ENCODE measurements around the gene ADGRG3. TPM values are rescaled to one million over a fixed set of nuclear protein-coding genes. Genes with fewer than 3 reads are reported as not detected.

Gene ADGRG3
- total and polyA plus RNA-seq, 2 of the 13 experiments (the other 11 are each of a cell fraction or from before 2014, with no cell fraction given): 2.7 to 11.8 TPM

DNA sequence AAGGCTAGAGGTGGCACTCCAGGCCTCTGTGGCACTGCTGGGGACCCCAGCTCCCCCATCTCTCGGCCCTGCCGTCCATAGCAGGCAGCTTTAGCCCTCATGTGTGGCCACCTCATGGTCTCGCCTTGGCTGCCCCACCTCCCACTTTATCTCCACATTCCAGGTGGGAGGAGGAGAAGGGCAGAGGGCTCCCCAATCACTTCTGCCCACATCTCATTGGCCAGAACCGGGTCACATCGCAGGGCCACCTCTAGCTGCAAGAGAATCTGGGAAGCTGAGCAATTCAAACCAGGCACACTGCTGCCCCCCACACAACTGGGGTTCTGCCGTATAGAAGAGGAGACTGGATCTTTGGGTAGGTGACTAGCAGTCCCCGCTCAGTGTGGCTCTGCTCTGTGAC is 28.1 kb downstream of the ADGRG3 start (continued):
- TF ChIP-seq, protein P1, sequence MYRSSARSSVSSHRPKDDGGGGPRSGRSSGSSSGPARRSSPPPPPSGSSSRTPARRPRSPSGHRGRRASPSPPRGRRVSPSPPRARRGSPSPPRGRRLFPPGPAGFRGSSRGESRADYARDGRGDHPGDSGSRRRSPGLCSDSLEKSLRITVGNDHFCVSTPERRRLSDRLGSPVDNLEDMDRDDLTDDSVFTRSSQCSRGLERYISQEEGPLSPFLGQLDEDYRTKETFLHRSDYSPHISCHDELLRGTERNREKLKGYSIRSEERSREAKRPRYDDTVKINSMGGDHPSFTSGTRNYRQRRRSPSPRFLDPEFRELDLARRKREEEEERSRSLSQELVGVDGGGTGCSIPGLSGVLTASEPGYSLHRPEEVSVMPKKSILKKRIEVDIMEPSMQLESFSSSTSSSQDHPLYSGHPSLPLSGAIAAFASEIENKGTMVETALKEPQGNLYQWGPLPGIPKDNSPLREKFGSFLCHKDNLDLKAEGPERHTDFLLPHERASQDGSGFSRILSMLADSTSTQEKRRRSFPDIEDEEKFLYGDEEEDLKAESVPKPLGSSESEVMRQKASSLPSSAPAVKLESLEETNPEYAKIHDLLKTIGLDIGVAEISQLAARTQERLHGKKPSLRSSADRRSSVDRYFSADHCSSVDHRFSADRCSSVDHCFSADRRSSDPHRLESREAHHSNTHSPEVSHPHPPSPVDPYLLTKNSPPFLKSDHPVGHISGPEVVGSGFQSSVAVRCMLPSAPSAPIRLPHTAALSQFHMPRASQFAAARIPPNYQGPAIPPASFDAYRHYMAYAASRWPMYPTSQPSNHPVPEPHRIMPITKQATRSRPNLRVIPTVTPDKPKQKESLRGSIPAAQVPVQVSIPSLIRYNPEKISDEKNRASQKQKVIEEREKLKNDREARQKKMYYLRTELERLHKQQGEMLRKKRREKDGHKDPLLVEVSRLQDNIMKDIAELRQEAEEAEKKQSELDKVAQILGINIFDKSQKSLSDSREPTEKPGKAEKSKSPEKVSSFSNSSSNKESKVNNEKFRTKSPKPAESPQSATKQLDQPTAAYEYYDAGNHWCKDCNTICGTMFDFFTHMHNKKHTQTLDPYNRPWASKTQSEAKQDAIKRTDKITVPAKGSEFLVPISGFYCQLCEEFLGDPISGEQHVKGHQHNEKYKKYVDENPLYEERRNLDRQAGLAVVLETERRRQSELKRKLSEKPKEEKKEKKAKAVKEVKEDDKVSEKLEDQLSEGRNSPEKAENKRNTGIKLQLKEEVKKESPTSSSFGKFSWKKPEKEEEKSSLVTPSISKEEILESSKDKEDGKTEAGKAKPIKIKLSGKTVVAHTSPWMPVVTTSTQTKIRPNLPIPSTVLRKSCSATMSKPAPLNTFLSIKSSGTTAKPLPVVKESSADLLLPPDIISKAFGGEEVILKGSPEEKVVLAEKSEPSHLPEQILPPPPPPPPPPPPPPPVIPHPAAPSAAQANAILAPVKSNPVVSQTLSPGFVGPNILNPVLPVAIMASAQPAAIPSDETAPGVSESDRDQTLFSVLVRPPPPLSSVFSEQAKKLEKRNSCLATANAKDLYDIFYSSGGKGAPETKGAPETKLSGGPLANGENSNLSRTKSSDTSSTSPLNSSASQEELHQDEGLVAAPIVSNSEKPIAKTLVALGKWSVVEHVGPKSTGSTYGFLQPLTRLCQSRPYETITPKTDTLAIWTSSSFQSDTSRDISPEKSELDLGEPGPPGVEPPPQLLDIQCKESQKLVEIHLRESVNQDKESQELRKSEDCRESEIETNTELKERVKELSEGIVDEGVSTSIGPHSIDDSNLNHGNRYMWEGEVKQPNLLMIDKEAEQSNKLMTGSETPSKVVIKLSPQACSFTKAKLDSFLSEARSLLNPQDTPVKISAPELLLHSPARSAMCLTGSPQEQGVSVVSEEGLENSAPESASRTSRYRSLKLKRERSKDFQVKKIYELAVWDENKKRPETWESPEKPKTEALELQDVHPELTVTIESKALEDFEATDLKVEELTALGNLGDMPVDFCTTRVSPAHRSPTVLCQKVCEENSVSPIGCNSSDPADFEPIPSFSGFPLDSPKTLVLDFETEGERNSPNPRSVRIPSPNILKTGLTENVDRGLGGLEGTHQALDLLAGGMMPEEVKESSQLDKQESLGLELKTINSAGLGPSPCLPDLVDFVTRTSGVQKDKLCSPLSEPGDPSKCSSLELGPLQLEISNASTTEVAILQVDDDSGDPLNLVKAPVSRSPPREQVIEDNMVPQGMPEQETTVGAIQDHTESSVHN (CRISPR knock-in tag; IDR thresholded peaks at IDR 0.05): no peak

- BruUV-seq (replicated peaks): no TSS peak
- no peak overlapping the region for H3K4me2 ChIP-seq (ENCODE audit: low read depth, low read length)
- no peak for FAIRE-seq
- ChIA-PET POLR2A (interaction anchor here (1.2 kb wide), 1 partner anchor 21 kb away, joined by 4 read pairs; no protein-coding TSS in a partner anchor), CTCF (ENCODE audit: low intra/inter-chr PET ratio, low total read pairs) (no interaction called here)
- H3K36me3 ChIP-seq (replicated peaks in 1 of 2; ENCODE audit: control insufficient read depth in 1 of 2, insufficient read depth in 2 of 2, low read length in 2 of 2): no peaks in the 10 kb centered on the region
- 79% methylated on average over 17 of the region's 17 CpGs for WGBS (ENCODE audit: low lambda C conversion rate)
- no peak for DNase-seq (ENCODE audit: low spot score)
- TF ChIP-seq ZNF160 (CRISPR knock-in tag; IDR thresholded peaks at IDR 0.05) (no peak), ZMYM3 (CRISPR knock-in tag; IDR thresholded peaks at IDR 0.05) (peak; percentile 56; the same call in 1 of the 2 replicates), ZNF768 (CRISPR knock-in tag; IDR thresholded peaks at IDR 0.05) (peak; percentile 97), GATAD2A (CRISPR knock-in tag; IDR thresholded peaks at IDR 0.05) (no peak), CENPT (CRISPR knock-in tag; IDR thresholded peaks at IDR 0.05; ENCODE audit: low read depth) (no peak), MTA3 (CRISPR knock-in tag; IDR thresholded peaks at IDR 0.05) (no peak), DNMT1 (CRISPR knock-in tag; IDR thresholded peaks at IDR 0.05) (0 out of 2 replicates have a peak, but pooled peaks have one; percentile 18), CHCHD3 (CRISPR knock-in tag; IDR thresholded peaks at IDR 0.05) (no peak)
- in situ Hi-C loops (cut with HindIII; ENCODE audit: extremely low pct_ligation_motif_present, low pct_unique_long_range_greater_than_20kb) (no loop called here), intact Hi-C loops (cut with micrococcal nuclease; ENCODE audit: unreplicated experiment) (no loop called here)
- H3K4me1 ChIP-seq (ENCODE audit: insufficient read depth, low read length): peaks cover 91% of the 10 kb centered on the region
- ATAC-seq: no peak
- H3K9ac ChIP-seq (ENCODE audit: insufficient read depth, low read depth, low read length): no peak overlapping the region
- no peaks in the 10 kb centered on the region for H4K20me1 ChIP-seq (ENCODE audit: insufficient read depth, low read length)
- H3K79me2 ChIP-seq (ENCODE audit: insufficient read depth, low read length): no peaks in the 10 kb centered on the region
- H3K4me3 ChIP-seq (replicated peaks in 1 of 3; ENCODE audit: insufficient read depth in 1 of 3, low read depth in 2 of 3, low read length in 3 of 3): no peak overlapping the region
- no peaks in the 10 kb centered on the region for H3K27me3 ChIP-seq (ENCODE audit: control insufficient read depth in 1 of 2, insufficient read depth in 2 of 2, low read length in 2 of 2)
- no peak overlapping the region for H2AFZ ChIP-seq (ENCODE audit: low read length)
- no peak overlapping the region for H3K27ac ChIP-seq (ENCODE audit: extremely low read length, insufficient read depth, low read length)
- H3K9me3 ChIP-seq (ENCODE audit: low read length): no peaks in the 10 kb centered on the region
Observed at GRCh38 chr16:57697896-57698537, 29.9 kb downstream of the ADGRG3 start.

Measured in HepG2 (cell line).